K562 (cell line): Measurements from ENCODE around the gene UPK2. TPM values are rescaled to one million over a fixed set of nuclear protein-coding genes. Genes with fewer than 3 reads are reported as not detected.
A peak's percentile ranks its signal among the peaks of the same experiment; 100 is the strongest.

Source experiments
- DPF2 ChIP-seq: fragments of 450-650 bp; IDR thresholded peaks from 2 replicates; pipeline ENCODE4 v1.6.1; 2016
- FOXJ2 ChIP-seq: fragments of 200-800 bp; sonication (Bioruptor generic); IDR thresholded peaks from 2 replicates; pipeline ENCODE4 v1.6.1; 2016; ENCODE audit warnings: missing genetic modification characterization, missing compliant biosample characterization
- KAT7 ChIP-seq: sonication (generic); formaldehyde crosslinking; IDR thresholded peaks from 2 replicates; pipeline ENCODE4 v1.8.0; 2022; ENCODE audit warnings: missing genetic modification reagents, mild to moderate bottlenecking, borderline replicate concordance
- MLLT1 ChIP-seq, 2 experiments: fragments of 450-650 bp; IDR thresholded peaks; 2 replicates each; pipeline ENCODE4 v1.6.1; 2016
- PRDM10 ChIP-seq: fragments of 450-650 bp; IDR thresholded peaks from 2 replicates; pipeline ENCODE4 v1.6.1; 2018; ENCODE audit not compliant: partially characterized antibody
- PREB ChIP-seq: sonication (generic); formaldehyde crosslinking; IDR thresholded peaks from 2 replicates; pipeline ENCODE4 v1.8.1; 2023; ENCODE audit warnings: mild to moderate bottlenecking, missing genetic modification reagents
- RREB1 ChIP-seq: fragments of 250-450 bp; sonication (Bioruptor Pico); IDR thresholded peaks from 2 replicates; pipeline ENCODE4 v1.4.0; 2020
- SMARCE1 ChIP-seq: fragments of 450-650 bp; IDR thresholded peaks from 2 replicates; pipeline ENCODE4 v1.7.1; 2016; ENCODE audit warnings: mild to moderate bottlenecking
- TEAD4 ChIP-seq, 2 experiments: sonication (generic) in 1 of 2; formaldehyde crosslinking in 1 of 2; IDR thresholded peaks; 2 replicates each; pipeline versions ENCODE4 v1.6.1 to v1.8.0; 2012 to 2022; ENCODE audit warnings: borderline replicate concordance in 1 of 2, inconsistent platforms in 1 of 2, low read length in 1 of 2, mild to moderate bottlenecking in 1 of 2, missing genetic modification reagents in 1 of 2
- THAP12 ChIP-seq: fragments of 250-450 bp; sonication (Bioruptor Pico); IDR thresholded peaks from 2 replicates; pipeline ENCODE4 v1.9.0; 2021; ENCODE audit warnings: mild to moderate bottlenecking, inconsistent platforms
- ZNF263 ChIP-seq: sonication (generic); formaldehyde crosslinking; IDR thresholded peaks from 2 replicates; pipeline ENCODE4 v1.8.0; 2022; ENCODE audit warnings: mild to moderate bottlenecking, missing genetic modification reagents, borderline replicate concordance
- polyA plus RNA-seq, 8 experiments: library from polyadenylated mRNA; depleted of rRNA in 4 of 8; stranded (reverse) in 5 of 8; unstranded in 3 of 8; fragments of >200 nt; fragmentation: Nextera tagmentation in 2 of 8; fragmentation: Illumina TruSeq in 1 of 8; extraction: Ambion mirVana in 2 of 8; extraction: Trizol in 1 of 8; gene quantifications; 2 replicates each; pipeline versions ENCODE4 v1.2.1 to v1.2.3, GENCODE V29; 2011 to 2014; ENCODE audit warnings: inconsistent platforms in 1 of 8, missing spikeins in 1 of 8
- total RNA-seq, 7 experiments: library from RNA; depleted of rRNA in 6 of 7; stranded (reverse); fragments of >200 nt in 6 of 7; fragmentation: Illumina TruSeq in 2 of 7; extraction: Trizol in 2 of 7; gene quantifications; 2 replicates each; pipeline versions ENCODE4 v1.2.1 to v1.2.3, GENCODE V29; 2011 to 2021; ENCODE audit warnings: low replicate concordance in 1 of 7

UPK2 gene
- total and polyA plus RNA-seq, 9 of the 15 experiments (the other 6 are each of a cell fraction or from before 2014, with no cell fraction given), result not detected

GRCh38 chr11:118910309-118911112 lies 45.6 kb upstream of the UPK2 start (continued):
- TF ChIP-seq THAP12 (CRISPR knock-in tag) (peak; percentile 17; the same call in 1 of the 2 replicates), KAT7 (CRISPR knock-in tag) (peak; percentile 80; the same call in 1 of the 2 replicates), SMARCE1 (0 out of 2 replicates have a peak, but pooled peaks have one; percentile 15), FOXJ2 (tag) (no peak), ZNF263 (CRISPR knock-in tag) (no peak), DPF2 (peak; percentile 38; the same call in 1 of the 2 replicates), PREB (CRISPR knock-in tag) (no peak), TEAD4 (IDR thresholded peaks at IDR 0.05; ENCODE audit: low read length) (peak; percentile 17; the same call in 1 of the 2 replicates), TEAD4 (CRISPR knock-in tag; IDR thresholded peaks at IDR 0.05; ENCODE audit: borderline replicate concordance) (no peak), PRDM10 (no peak), MLLT1 (IDR thresholded peaks at IDR 0.05) (no peak), RREB1 (no peak)
